Vagina (tissue), 2 donors: ENCODE data around the gene SELENON.

Experiments used
- POLR2A ChIP-seq, 2 donors: fragments of 450-650 bp; IDR thresholded peaks; one replicate each; pipeline ENCODE4 v1.6.1; 2017; ENCODE audit warnings: antibody characterized with exemption in 2 of 2, mild to moderate bottlenecking in 2 of 2, moderate library complexity in 2 of 2
- TF ChIP-seq, protein P1 (sequence below), 3 experiments: fragments of 450-650 bp in 2 of 3; fragments of 200-600 bp in 1 of 3; sonication (generic) in 1 of 3; IDR thresholded peaks; one replicate each; pipeline ENCODE4 v1.5.1; 2017 to 2019; ENCODE audit warnings: antibody characterized with exemption in 3 of 3, mild to moderate bottlenecking in 2 of 3, moderate library complexity in 2 of 3

DNA sequence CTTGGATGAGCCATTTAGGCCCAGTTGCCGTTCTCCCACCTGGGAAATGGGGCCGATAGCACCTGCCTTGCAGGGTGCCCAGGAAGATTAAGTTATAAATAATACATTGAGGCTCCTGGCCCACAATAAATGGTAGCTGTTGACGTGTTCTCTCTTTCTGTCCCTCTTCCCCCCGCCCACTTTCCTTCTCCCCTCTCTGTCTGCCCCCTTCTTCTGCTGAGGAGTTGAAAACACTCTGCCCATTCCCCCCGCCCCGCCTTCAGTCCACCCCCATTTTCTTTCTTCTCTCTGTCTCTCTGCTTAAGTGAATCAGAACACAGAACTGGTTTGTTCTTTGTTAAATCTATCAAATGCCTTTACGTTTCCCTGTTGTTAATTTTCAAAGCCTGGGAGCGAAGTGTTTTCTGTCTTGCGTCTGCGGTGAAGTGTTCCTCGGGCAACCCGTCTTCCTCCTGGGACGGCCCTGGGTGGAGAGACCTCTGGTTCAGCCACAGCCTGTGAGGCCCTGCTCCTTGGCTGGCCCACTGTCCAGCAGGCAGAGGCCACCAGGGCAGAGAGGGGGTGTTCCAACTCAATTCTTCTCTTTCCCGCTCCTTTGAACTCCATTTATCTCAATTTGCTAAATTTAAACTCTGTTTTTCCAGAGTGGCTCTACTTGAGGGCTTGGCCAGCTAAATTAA, 29.3 kb upstream of the SELENON start:
- no peak for TF ChIP-seq POLR2A (IDR thresholded peaks at IDR 0.05)
- TF ChIP-seq, protein P1, sequence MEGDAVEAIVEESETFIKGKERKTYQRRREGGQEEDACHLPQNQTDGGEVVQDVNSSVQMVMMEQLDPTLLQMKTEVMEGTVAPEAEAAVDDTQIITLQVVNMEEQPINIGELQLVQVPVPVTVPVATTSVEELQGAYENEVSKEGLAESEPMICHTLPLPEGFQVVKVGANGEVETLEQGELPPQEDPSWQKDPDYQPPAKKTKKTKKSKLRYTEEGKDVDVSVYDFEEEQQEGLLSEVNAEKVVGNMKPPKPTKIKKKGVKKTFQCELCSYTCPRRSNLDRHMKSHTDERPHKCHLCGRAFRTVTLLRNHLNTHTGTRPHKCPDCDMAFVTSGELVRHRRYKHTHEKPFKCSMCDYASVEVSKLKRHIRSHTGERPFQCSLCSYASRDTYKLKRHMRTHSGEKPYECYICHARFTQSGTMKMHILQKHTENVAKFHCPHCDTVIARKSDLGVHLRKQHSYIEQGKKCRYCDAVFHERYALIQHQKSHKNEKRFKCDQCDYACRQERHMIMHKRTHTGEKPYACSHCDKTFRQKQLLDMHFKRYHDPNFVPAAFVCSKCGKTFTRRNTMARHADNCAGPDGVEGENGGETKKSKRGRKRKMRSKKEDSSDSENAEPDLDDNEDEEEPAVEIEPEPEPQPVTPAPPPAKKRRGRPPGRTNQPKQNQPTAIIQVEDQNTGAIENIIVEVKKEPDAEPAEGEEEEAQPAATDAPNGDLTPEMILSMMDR (IDR thresholded peaks at IDR 0.05) = no peak
